ENCODE measurements around the gene SLC25A26. TPM values are rescaled to one million over a fixed set of nuclear protein-coding genes. Genes with fewer than 3 reads are reported as not detected.

Gene SLC25A26
- total RNA-seq, 3 donors from 2014 or later, result 25.6 to 31.4 (median 30.9) TPM

- intact Hi-C loops (cut with DNase I; ENCODE audit: low total_unique reads), result no loop called here
- TF ChIP-seq POLR2A (IDR thresholded peaks at IDR 0.05) (no peak), POLR2AphosphoS5 (IDR thresholded peaks at IDR 0.05) (no peak)
- TF ChIP-seq, protein P1, sequence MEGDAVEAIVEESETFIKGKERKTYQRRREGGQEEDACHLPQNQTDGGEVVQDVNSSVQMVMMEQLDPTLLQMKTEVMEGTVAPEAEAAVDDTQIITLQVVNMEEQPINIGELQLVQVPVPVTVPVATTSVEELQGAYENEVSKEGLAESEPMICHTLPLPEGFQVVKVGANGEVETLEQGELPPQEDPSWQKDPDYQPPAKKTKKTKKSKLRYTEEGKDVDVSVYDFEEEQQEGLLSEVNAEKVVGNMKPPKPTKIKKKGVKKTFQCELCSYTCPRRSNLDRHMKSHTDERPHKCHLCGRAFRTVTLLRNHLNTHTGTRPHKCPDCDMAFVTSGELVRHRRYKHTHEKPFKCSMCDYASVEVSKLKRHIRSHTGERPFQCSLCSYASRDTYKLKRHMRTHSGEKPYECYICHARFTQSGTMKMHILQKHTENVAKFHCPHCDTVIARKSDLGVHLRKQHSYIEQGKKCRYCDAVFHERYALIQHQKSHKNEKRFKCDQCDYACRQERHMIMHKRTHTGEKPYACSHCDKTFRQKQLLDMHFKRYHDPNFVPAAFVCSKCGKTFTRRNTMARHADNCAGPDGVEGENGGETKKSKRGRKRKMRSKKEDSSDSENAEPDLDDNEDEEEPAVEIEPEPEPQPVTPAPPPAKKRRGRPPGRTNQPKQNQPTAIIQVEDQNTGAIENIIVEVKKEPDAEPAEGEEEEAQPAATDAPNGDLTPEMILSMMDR (IDR thresholded peaks at IDR 0.05), result no peak
- Histone ChIP-seq H3K27ac (no peak overlapping the region), H3K4me1 (no peaks in the 10 kb centered on the region), H3K4me3 (no peak overlapping the region), H3K9me3 (no peaks in the 10 kb centered on the region), H3K36me3 (no peaks in the 10 kb centered on the region), H3K27me3 (no peaks in the 10 kb centered on the region)
- DNase-seq (ENCODE audit: low spot score in 2 of 2), result no peak
Measured at GRCh38 chr3:66314455-66314854, 93.7 kb downstream of the SLC25A26 start.

GRCh38 chr3:66317750-66318376 lies 97.1 kb downstream of the SLC25A26 start:
- Histone ChIP-seq H3K9me3 (no peaks in the 10 kb centered on the region), H3K36me3 (no peaks in the 10 kb centered on the region), H3K4me1 (no peaks in the 10 kb centered on the region), H3K27ac (no peak overlapping the region), H3K27me3 (no peaks in the 10 kb centered on the region), H3K4me3 (no peak overlapping the region)
- intact Hi-C loops (cut with DNase I; ENCODE audit: low total_unique reads), result no loop called here
- DNase-seq (ENCODE audit: low spot score in 2 of 2), result no peak
- no peak for TF ChIP-seq POLR2A (IDR thresholded peaks at IDR 0.05)
- TF ChIP-seq, protein P1 (IDR thresholded peaks at IDR 0.05), result no peak
- TF ChIP-seq POLR2AphosphoS5 (IDR thresholded peaks at IDR 0.05), result no peak

DNA sequence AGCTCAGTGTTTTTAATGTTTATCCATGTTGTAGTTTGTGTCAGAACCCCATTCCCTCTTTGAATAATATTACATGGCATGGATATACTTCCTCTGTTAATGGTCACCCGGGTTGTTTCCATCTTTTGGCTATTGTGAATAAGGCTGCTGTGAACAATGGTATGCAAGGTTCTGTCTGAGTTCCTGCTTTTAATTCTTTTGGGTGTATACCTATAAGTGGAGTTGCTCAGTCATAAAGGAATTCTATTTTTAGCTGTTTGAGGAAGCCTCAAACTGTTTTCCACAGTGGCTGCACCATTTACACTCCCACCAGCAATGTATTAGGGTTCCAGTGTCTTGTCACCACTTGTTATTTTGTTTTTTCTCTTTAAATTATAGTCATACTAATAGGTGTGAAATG lies 99.6 kb downstream of the SLC25A26 start:
- Histone ChIP-seq H3K36me3 (no peaks in the 10 kb centered on the region), H3K9me3 (no peaks in the 10 kb centered on the region), H3K27ac (no peak overlapping the region), H3K4me3 (no peak overlapping the region), H3K27me3 (no peaks in the 10 kb centered on the region), H3K4me1 (no peaks in the 10 kb centered on the region)
- intact Hi-C loops (cut with DNase I; ENCODE audit: low total_unique reads), result no loop called here
- TF ChIP-seq POLR2A (IDR thresholded peaks at IDR 0.05) (no peak), POLR2AphosphoS5 (IDR thresholded peaks at IDR 0.05) (no peak)
- TF ChIP-seq, protein P1 (IDR thresholded peaks at IDR 0.05), result no peak
- no peak for DNase-seq (ENCODE audit: low spot score in 2 of 2)

- H3K9me3 ChIP-seq, result no peaks in the 10 kb centered on the region
- no peaks in the 10 kb centered on the region for H3K27me3 ChIP-seq
- no peak overlapping the region for H3K4me3 ChIP-seq
- H3K27ac ChIP-seq, result no peak overlapping the region
- intact Hi-C loops (cut with DNase I; ENCODE audit: low total_unique reads), result no loop called here
- TF ChIP-seq, protein P1 (IDR thresholded peaks at IDR 0.05), result no peak
- TF ChIP-seq POLR2AphosphoS5 (IDR thresholded peaks at IDR 0.05) (no peak), POLR2A (IDR thresholded peaks at IDR 0.05) (no peak)
- H3K36me3 ChIP-seq, result no peaks in the 10 kb centered on the region
- no peaks in the 10 kb centered on the region for H3K4me1 ChIP-seq
- DNase-seq (ENCODE audit: low spot score in 2 of 2), result no peak
Measured at GRCh38 chr3:66322436-66322835, 101.6 kb downstream of the SLC25A26 start.

DNA sequence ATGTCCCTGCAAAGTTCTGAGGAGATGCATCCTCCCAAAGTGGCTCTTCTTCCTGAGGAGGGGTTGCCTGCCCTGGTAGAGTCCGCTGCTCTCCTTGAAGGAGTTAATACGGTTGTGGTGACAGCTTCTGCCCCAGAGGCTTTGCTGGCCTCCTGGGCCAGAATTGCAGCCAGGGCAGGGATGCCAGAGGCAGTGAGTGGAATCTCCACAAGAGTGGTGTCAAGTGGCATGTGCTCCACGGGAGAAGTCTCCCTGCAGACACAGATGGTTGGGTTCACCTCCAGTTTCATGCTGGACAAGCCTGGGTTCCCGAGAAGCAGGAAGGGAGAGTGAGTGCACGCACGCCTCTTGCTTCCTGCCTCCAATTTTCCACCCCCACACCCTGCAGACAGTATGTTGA lies 105.5 kb downstream of the SLC25A26 start:
- DNase-seq (ENCODE audit: low spot score in 2 of 2), result no peak
- intact Hi-C loops (cut with DNase I; ENCODE audit: low total_unique reads), result no loop called here
- no peak for TF ChIP-seq POLR2AphosphoS5 (IDR thresholded peaks at IDR 0.05)
- Histone ChIP-seq H3K4me1 (no peaks in the 10 kb centered on the region), H3K27ac (no peak overlapping the region), H3K27me3 (no peaks in the 10 kb centered on the region), H3K36me3 (no peaks in the 10 kb centered on the region), H3K4me3 (no peak overlapping the region), H3K9me3 (no peaks in the 10 kb centered on the region)
